Nephron progenitor cell (in vitro differentiated cells): ENCODE data around the gene ZC3H13.

Experiments used
- DNase-seq: peaks from one replicate; pipeline ENCODE4 v3.0.0; 2021
- H3K27ac Mint-ChIP-seq: 2 replicates; pipeline ENCODE4 v1.8.0; 2021; ENCODE audit warnings: mild to moderate bottlenecking, moderate library complexity, mixed read lengths
- H3K27me3 Mint-ChIP-seq: 2 replicates; pipeline ENCODE4 v1.8.0; 2021; ENCODE audit warnings: mild to moderate bottlenecking, low read depth, mixed read lengths; ENCODE audit not compliant: poor library complexity
- H3K36me3 Mint-ChIP-seq: 2 replicates; pipeline ENCODE4 v1.8.0; 2021; ENCODE audit warnings: low read depth, mixed read lengths
- H3K4me1 Mint-ChIP-seq: 2 replicates; pipeline ENCODE4 v1.8.0; 2021; ENCODE audit warnings: mixed read lengths
- H3K4me3 Mint-ChIP-seq: 2 replicates; pipeline ENCODE4 v1.8.0; 2021; ENCODE audit warnings: mild to moderate bottlenecking, moderate library complexity, mixed read lengths
- H3K9me3 Mint-ChIP-seq: 2 replicates; pipeline ENCODE4 v1.8.0; 2021; ENCODE audit warnings: mild to moderate bottlenecking, moderate library complexity, mixed read lengths
- CTCF ChIP-seq: fragments of 200-600 bp; sonication (generic); IDR thresholded peaks from 2 replicates; pipeline ENCODE4 v1.5.0; 2021; ENCODE audit warnings: antibody characterized with exemption

ZC3H13 gene

DNA sequence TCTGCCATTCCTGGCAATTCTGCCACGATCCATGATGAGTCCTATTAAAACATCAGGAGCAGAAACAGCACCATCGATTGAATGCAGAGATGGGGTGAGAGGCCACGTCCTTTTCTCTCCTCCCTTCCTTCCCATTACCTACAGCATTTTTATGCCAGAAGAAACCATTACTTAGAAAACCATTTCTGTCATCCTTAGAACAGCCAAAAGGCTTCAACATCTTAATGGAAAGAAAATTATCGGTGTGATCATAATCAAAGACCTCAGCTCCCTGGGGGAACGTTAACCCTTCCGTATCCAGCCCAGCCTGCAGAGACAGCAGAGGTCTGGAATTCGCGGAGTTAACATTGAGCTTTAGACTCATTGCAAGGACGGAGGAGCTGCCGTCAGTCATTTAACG, 145.0 kb downstream of the ZC3H13 start:
- no peak overlapping the region for H3K4me3 Mint-ChIP-seq
- peaks cover 13% of the 10 kb centered on the region for H3K27me3 Mint-ChIP-seq
- H3K36me3 Mint-ChIP-seq = no peaks in the 10 kb centered on the region
- no peak for DNase-seq
- peaks cover 14% of the 10 kb centered on the region for H3K9me3 Mint-ChIP-seq
- TF ChIP-seq CTCF = no peak
- H3K4me1 Mint-ChIP-seq = peaks cover 19% of the 10 kb centered on the region
- no peak overlapping the region for H3K27ac Mint-ChIP-seq
